PC-3 (cell line): ENCODE measurements around the gene L3MBTL4. TPM values are rescaled to one million over a fixed set of nuclear protein-coding genes. Genes with fewer than 3 reads are reported as not detected.

Experiments used
- ATAC-seq: fragments of 200-7000 bp; cut with Tn5 transposase; 2 replicates; pipeline ENCODE4 v1.9.1; 2020; ENCODE audit warnings: mild to moderate bottlenecking, moderate library complexity
- BruUV-seq: library from RNA; stranded (reverse); fragments of 400-500 nt; replicated peaks from 2 replicates; lab custom pipeline; 2021; lab: Mats Ljungman, UMichigan
- CTCF ChIA-PET: fragments of 300-600 bp; sonication (Branson Sonifier 250); formaldehyde crosslinking; loops from one replicate; lab custom pipeline; 2022; ENCODE audit warnings: antibody characterized with exemption; lab: Charles Lee
- POLR2A ChIA-PET: fragments of 300-600 bp; sonication (Branson Sonifier 250); formaldehyde crosslinking; loops from one replicate; lab custom pipeline; 2022; ENCODE audit warnings: antibody characterized with exemption; ENCODE audit not compliant: unreplicated experiment; lab: Charles Lee
- DNase-seq: peaks from one replicate; pipeline ENCODE4 v3.0.0-alpha.2; 2015
- H2AFZ ChIP-seq: fragments of 300-600 bp; sonication (generic); 2 replicates; pipeline ENCODE4 v1.6.0; 2016; ENCODE audit warnings: antibody characterized with exemption, low read length
- H3F3A ChIP-seq: fragments of 300-600 bp; sonication (generic); one replicate; pipeline ENCODE4 v1.6.0; 2017; ENCODE audit warnings: antibody characterized with exemption, low read length, control low read depth, mild to moderate bottlenecking; ENCODE audit not compliant: unreplicated experiment
- H3K27ac ChIP-seq: fragments of 300-600 bp; sonication (generic); 2 replicates; pipeline ENCODE4 v1.5.1; 2016; ENCODE audit warnings: mild to moderate bottlenecking, low read length
- H3K27me3 ChIP-seq: fragments of 300-600 bp; sonication (generic); 2 replicates; pipeline ENCODE4 v1.6.1; 2016; ENCODE audit warnings: low read length, mixed read lengths
- H3K36me3 ChIP-seq: fragments of 300-600 bp; sonication (generic); 2 replicates; pipeline ENCODE4 v1.6.1; 2016; ENCODE audit warnings: low read depth, mixed run types, low read length, mixed read lengths
- H3K4me1 ChIP-seq: fragments of 300-600 bp; sonication (generic); 2 replicates; pipeline ENCODE4 v1.5.1; 2016; ENCODE audit warnings: low read length; ENCODE audit not compliant: insufficient read depth
- H3K4me2 ChIP-seq: fragments of 300-600 bp; sonication (generic); 2 replicates; pipeline ENCODE4 v1.6.0; 2016; ENCODE audit warnings: low read length
- H3K4me3 ChIP-seq: fragments of 300-600 bp; sonication (generic); 2 replicates; pipeline ENCODE4 v1.5.1; 2016; ENCODE audit warnings: mild to moderate bottlenecking, low read length, mixed read lengths
- H3K79me2 ChIP-seq: fragments of 300-600 bp; sonication (generic); 2 replicates; pipeline ENCODE4 v1.6.1; 2017; ENCODE audit warnings: low read length, mixed read lengths
- H3K9ac ChIP-seq: fragments of 300-600 bp; sonication (generic); 2 replicates; pipeline ENCODE4 v1.6.0; 2016; ENCODE audit warnings: mild to moderate bottlenecking, low read length
- H3K9me2 ChIP-seq: fragments of 300-600 bp; sonication (generic); replicated peaks from 2 replicates; pipeline ENCODE4 v1.6.1; 2016; ENCODE audit warnings: mixed run types, low read length, mixed read lengths
- H3K9me3 ChIP-seq: fragments of 300-600 bp; sonication (generic); 2 replicates; pipeline ENCODE4 v1.6.1; 2016; ENCODE audit warnings: low read length, mixed read lengths
- H4K20me1 ChIP-seq: fragments of 300-600 bp; sonication (generic); 2 replicates; pipeline ENCODE4 v1.6.1; 2016; ENCODE audit warnings: low read length, mixed read lengths
- EZH2 ChIP-seq: fragments of 300-600 bp; sonication (generic); IDR thresholded peaks from one replicate; pipeline ENCODE4 v1.6.1; 2017; ENCODE audit warnings: antibody characterized with exemption, mild to moderate bottlenecking, low read length; ENCODE audit not compliant: unreplicated experiment
- EZH2phosphoT487 ChIP-seq: fragments of 300-600 bp; sonication (generic); IDR thresholded peaks from 2 replicates; pipeline ENCODE4 v1.6.1; 2018; ENCODE audit warnings: mild to moderate bottlenecking, antibody characterized with exemption, low read length, borderline replicate concordance
- intact Hi-C: fragments of 100-400 bp; cut with micrococcal nuclease; formaldehyde crosslinking; loops from 2 replicates; pipeline ENCODE4 v1.9.0; 2023
- total RNA-seq: library from RNA; depleted of rRNA; stranded (reverse); fragments of >200 nt; gene quantifications from 2 replicates; pipeline ENCODE4 v1.2.3, GENCODE V29; 2014
- TF ChIP-seq, protein P1 (sequence below): fragments of 300-600 bp; sonication (generic); conservative IDR thresholded peaks from 2 replicates; pipeline ENCODE4 v1.5.1; 2017; ENCODE audit warnings: antibody characterized with exemption, low read depth, mild to moderate bottlenecking, low read length

Gene L3MBTL4
- total RNA-seq, 1 experiment from 2014 or later, result 0.47 TPM

DNA sequence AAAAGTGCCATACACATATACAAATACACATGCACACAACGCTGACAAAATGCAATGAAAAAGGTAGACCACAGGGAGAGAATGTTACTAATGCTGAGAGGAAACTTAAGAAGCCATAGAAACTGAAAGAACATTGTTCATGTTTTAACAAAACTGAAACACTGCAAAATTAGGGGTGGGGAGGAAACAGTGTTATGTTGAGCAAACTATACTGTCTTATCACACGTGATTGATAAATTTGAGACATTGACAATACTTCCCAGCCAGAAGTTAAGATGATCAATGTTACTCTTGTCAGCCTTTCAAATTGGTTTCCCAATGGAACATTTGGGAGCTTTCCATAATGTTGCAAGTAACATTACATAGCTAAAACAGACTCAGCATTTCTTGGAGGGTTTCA lies 165.5 kb downstream of the L3MBTL4 start:
- Histone ChIP-seq H3K36me3 (no peaks in the 10 kb centered on the region), H3K4me3 (no peak overlapping the region), H4K20me1 (no peaks in the 10 kb centered on the region), H3K79me2 (no peaks in the 10 kb centered on the region), H3K4me2 (no peak overlapping the region), H3F3A (no peaks in the 10 kb centered on the region), H3K9ac (no peak overlapping the region), H3K9me2 (no peaks in the 10 kb centered on the region), H3K4me1 (no peaks in the 10 kb centered on the region), H3K9me3 (no peaks in the 10 kb centered on the region), H3K27ac (no peak overlapping the region), H3K27me3 (no peaks in the 10 kb centered on the region), H2AFZ (no peak overlapping the region)
- POLR2A ChIA-PET, result no interaction called here
- TF ChIP-seq EZH2phosphoT487, result no peak
- TF ChIP-seq, protein P1, sequence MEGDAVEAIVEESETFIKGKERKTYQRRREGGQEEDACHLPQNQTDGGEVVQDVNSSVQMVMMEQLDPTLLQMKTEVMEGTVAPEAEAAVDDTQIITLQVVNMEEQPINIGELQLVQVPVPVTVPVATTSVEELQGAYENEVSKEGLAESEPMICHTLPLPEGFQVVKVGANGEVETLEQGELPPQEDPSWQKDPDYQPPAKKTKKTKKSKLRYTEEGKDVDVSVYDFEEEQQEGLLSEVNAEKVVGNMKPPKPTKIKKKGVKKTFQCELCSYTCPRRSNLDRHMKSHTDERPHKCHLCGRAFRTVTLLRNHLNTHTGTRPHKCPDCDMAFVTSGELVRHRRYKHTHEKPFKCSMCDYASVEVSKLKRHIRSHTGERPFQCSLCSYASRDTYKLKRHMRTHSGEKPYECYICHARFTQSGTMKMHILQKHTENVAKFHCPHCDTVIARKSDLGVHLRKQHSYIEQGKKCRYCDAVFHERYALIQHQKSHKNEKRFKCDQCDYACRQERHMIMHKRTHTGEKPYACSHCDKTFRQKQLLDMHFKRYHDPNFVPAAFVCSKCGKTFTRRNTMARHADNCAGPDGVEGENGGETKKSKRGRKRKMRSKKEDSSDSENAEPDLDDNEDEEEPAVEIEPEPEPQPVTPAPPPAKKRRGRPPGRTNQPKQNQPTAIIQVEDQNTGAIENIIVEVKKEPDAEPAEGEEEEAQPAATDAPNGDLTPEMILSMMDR, result no peak
- TF ChIP-seq EZH2, result no peak
- CTCF ChIA-PET, result no interaction called here
- intact Hi-C loops, result no loop called here
- ATAC-seq, result no peak
- DNase-seq, result no peak
- BruUV-seq, result no TSS peak

DNA sequence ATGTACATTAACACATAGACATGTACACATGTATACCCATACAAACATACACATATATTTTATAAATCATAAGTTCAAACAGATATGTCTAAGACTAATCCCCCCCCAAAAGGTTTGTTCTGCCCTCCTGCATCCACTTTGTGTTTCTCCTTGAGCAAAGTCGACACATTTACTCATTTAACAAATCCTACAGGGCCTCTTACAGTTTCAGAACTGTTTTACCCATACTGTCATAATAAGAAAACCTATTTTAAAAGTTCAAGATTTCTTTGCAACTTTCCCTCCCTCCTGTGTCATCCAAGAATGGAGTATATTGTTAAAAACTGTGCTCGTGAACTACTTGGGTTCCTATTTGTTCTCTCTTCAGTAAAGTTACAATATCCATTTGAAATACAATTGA lies 166.7 kb downstream of the L3MBTL4 start:
- Histone ChIP-seq H3F3A (no peaks in the 10 kb centered on the region), H3K27ac (no peak overlapping the region), H3K4me1 (no peaks in the 10 kb centered on the region), H4K20me1 (no peaks in the 10 kb centered on the region), H3K36me3 (no peaks in the 10 kb centered on the region), H3K27me3 (no peaks in the 10 kb centered on the region), H3K9ac (no peak overlapping the region), H3K79me2 (no peaks in the 10 kb centered on the region), H2AFZ (no peak overlapping the region), H3K9me2 (no peaks in the 10 kb centered on the region), H3K4me2 (no peak overlapping the region), H3K9me3 (no peaks in the 10 kb centered on the region), H3K4me3 (no peak overlapping the region)
- BruUV-seq, result no TSS peak
- POLR2A ChIA-PET, result no interaction called here
- CTCF ChIA-PET, result no interaction called here
- TF ChIP-seq EZH2phosphoT487 (no peak), EZH2 (no peak)
- TF ChIP-seq, protein P1, result no peak
- DNase-seq, result no peak
- intact Hi-C loops, result no loop called here
- no peak for ATAC-seq

DNA sequence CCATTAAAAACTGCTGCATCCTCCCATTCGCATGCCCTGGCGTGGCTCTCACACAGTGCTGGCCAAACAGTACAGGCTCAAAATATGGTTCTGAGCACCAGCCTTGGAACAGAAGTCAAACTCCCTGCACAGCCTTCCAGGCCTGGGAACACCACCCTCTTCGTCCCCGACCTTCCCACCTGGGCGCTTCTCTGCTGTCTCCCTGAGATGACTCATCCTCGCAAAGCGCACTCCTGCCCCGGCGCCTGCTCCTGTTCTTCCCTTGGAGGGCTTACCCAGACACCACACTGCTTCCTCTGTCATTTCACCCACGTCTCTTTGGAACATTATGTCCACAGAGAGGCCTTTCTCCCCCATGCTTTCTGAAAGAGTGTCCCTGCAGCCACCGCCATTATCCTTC lies 172.7 kb downstream of the L3MBTL4 start:
- H4K20me1 ChIP-seq, result no peaks in the 10 kb centered on the region
- no peak for DNase-seq
- no peak overlapping the region for H3K27ac ChIP-seq
- no peak overlapping the region for H3K9ac ChIP-seq
- H3K9me3 ChIP-seq, result no peaks in the 10 kb centered on the region
- ChIA-PET POLR2A (no interaction called here), CTCF (no interaction called here)
- H3K27me3 ChIP-seq, result no peaks in the 10 kb centered on the region
- no peaks in the 10 kb centered on the region for H3K79me2 ChIP-seq
- no TSS peak for BruUV-seq
- no peak overlapping the region for H2AFZ ChIP-seq
- no peaks in the 10 kb centered on the region for H3K4me1 ChIP-seq
- H3K4me3 ChIP-seq, result no peak overlapping the region
- H3K4me2 ChIP-seq, result no peak overlapping the region
- TF ChIP-seq, protein P1, result no peak
- no peak for TF ChIP-seq EZH2phosphoT487
- TF ChIP-seq EZH2, result no peak
- H3F3A ChIP-seq, result no peaks in the 10 kb centered on the region
- no peaks in the 10 kb centered on the region for H3K36me3 ChIP-seq
- ATAC-seq, result no peak
- intact Hi-C loops, result no loop called here
- H3K9me2 ChIP-seq, result no peaks in the 10 kb centered on the region
